Neural progenitor cell (in vitro differentiated cells): Measurements from ENCODE around the gene RNF213. TPM values are rescaled to one million over a fixed set of nuclear protein-coding genes. Genes with fewer than 3 reads are reported as not detected.

Source experiments
- DNase-seq: peaks from one replicate; pipeline ENCODE4 v3.0.0-alpha.2; 2016; ENCODE audit warnings: low spot score
- H2AFZ ChIP-seq: fragments of 200-600 bp; sonication (generic); replicated peaks from 2 replicates; pipeline ENCODE4 v1.6.1; 2016; ENCODE audit warnings: antibody characterized with exemption
- H3F3A ChIP-seq: fragments of 200-600 bp; sonication (generic); 2 replicates; pipeline ENCODE4 v1.6.1; 2016; ENCODE audit warnings: antibody characterized with exemption, low read depth
- H3K27ac ChIP-seq: fragments of 200-600 bp; sonication (generic); 2 replicates; pipeline ENCODE4 v1.5.1; 2016; ENCODE audit warnings: mild to moderate bottlenecking
- H3K27me3 ChIP-seq: fragments of 200-600 bp; sonication (generic); 2 replicates; pipeline ENCODE4 v1.6.1; 2016; ENCODE audit warnings: mild to moderate bottlenecking, moderate library complexity
- H3K36me3 ChIP-seq: fragments of 200-600 bp; sonication (generic); 2 replicates; pipeline ENCODE4 v1.5.1; 2016
- H3K4me1 ChIP-seq: fragments of 200-600 bp; sonication (generic); 2 replicates; pipeline ENCODE4 v1.6.1; 2016; ENCODE audit warnings: mixed run types
- H3K4me2 ChIP-seq: fragments of 200-600 bp; sonication (generic); 2 replicates; pipeline ENCODE4 v1.6.1; 2016
- H3K4me3 ChIP-seq: fragments of 200-600 bp; sonication (generic); 2 replicates; pipeline ENCODE4 v1.5.1; 2016
- H3K79me2 ChIP-seq: fragments of 200-600 bp; sonication (generic); 2 replicates; pipeline ENCODE4 v1.6.1; 2016; ENCODE audit warnings: low read depth
- H3K9ac ChIP-seq: fragments of 200-600 bp; sonication (generic); 2 replicates; pipeline ENCODE4 v1.6.1; 2016
- H3K9me3 ChIP-seq: fragments of 200-600 bp; sonication (generic); 2 replicates; pipeline ENCODE4 v1.5.1; 2016; ENCODE audit warnings: low read depth
- H4K20me1 ChIP-seq: fragments of 200-600 bp; sonication (generic); 2 replicates; pipeline ENCODE4 v1.6.1; 2016; ENCODE audit warnings: low read depth
- H3K27ac Mint-ChIP-seq: 3 replicates; pipeline ENCODE4 v1.8.0; 2021; ENCODE audit warnings: mixed read lengths
- H3K27me3 Mint-ChIP-seq: 2 replicates; pipeline ENCODE4 v1.8.0; 2022; ENCODE audit warnings: low read depth, mild to moderate bottlenecking, inconsistent platforms, moderate library complexity, mixed read lengths; ENCODE audit not compliant: insufficient read depth
- H3K36me3 Mint-ChIP-seq: 3 replicates; pipeline ENCODE4 v1.8.0; 2021; ENCODE audit warnings: mixed read lengths
- H3K4me1 Mint-ChIP-seq: 3 replicates; pipeline ENCODE4 v1.8.0; 2021; ENCODE audit warnings: mixed read lengths
- H3K4me3 Mint-ChIP-seq: 3 replicates; pipeline ENCODE4 v1.8.0; 2021; ENCODE audit warnings: mild to moderate bottlenecking, moderate library complexity, mixed read lengths
- H3K9me3 Mint-ChIP-seq: 3 replicates; pipeline ENCODE4 v1.8.0; 2020; ENCODE audit warnings: mixed read lengths
- EZH2 ChIP-seq: fragments of 200-600 bp; sonication (generic); IDR thresholded peaks from 2 replicates; pipeline ENCODE4 v1.6.1; 2017; ENCODE audit warnings: antibody characterized with exemption, mild to moderate bottlenecking, moderate library complexity
- EZH2phosphoT487 ChIP-seq: fragments of 200-600 bp; sonication (generic); IDR thresholded peaks from 2 replicates; pipeline ENCODE4 v1.6.1; 2017; ENCODE audit warnings: antibody characterized with exemption
- total RNA-seq: library from RNA; depleted of rRNA; stranded (reverse); fragments of >200 nt; gene quantifications from 2 replicates; pipeline ENCODE4 v1.2.3, GENCODE V29; 2015; ENCODE audit warnings: low replicate concordance
- TF ChIP-seq, protein P1 (sequence below): fragments of 200-600 bp; sonication (generic); IDR thresholded peaks from 2 replicates; pipeline ENCODE4 v1.5.1; 2017; ENCODE audit warnings: antibody characterized with exemption, mild to moderate bottlenecking

Gene RNF213
- total RNA-seq, 1 donor from 2014 or later: 19.8 TPM

DNA sequence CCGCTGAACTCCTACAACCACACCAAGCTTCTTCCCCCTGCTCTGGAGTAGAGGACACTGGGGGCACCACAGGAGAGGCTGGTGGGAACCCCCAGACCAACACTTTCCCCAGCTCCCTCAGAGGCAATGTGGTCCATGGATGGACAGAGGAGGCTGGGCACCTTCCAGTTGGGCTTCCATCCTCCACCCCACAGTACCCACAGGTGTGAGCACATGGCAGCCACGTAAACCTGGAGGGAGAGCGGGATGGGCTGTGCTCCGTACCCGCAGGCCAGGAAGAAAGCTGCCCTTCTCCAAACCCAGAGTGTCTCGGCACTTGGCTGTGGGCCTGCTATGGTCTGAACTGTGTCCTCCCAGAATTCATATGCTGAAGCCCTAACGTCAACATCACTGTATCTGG, 42.3 kb upstream of the RNF213 start:
- Histone ChIP-seq H3K9ac (no peak overlapping the region), H3K9me3 (no peaks in the 10 kb centered on the region), H3K79me2 (peaks cover 15% of the 10 kb centered on the region), H3K27ac (no peak overlapping the region), H3F3A (peaks cover 3% of the 10 kb centered on the region), H2AFZ (no peak overlapping the region), H3K4me2 (no peak overlapping the region), H4K20me1 (peaks cover 4% of the 10 kb centered on the region), H3K4me1 (peaks cover 18% of the 10 kb centered on the region), H3K27me3 (no peaks in the 10 kb centered on the region), H3K36me3 (no peaks in the 10 kb centered on the region), H3K4me3 (no peak overlapping the region)
- H3K27me3 Mint-ChIP-seq: peaks cover 18% of the 10 kb centered on the region
- H3K4me3 Mint-ChIP-seq: peak overlapping the region; percentile 92
- H3K36me3 Mint-ChIP-seq: peaks cover 9% of the 10 kb centered on the region
- peaks cover 24% of the 10 kb centered on the region for H3K4me1 Mint-ChIP-seq
- TF ChIP-seq EZH2phosphoT487 (no peak), EZH2 (no peak)
- TF ChIP-seq, protein P1, sequence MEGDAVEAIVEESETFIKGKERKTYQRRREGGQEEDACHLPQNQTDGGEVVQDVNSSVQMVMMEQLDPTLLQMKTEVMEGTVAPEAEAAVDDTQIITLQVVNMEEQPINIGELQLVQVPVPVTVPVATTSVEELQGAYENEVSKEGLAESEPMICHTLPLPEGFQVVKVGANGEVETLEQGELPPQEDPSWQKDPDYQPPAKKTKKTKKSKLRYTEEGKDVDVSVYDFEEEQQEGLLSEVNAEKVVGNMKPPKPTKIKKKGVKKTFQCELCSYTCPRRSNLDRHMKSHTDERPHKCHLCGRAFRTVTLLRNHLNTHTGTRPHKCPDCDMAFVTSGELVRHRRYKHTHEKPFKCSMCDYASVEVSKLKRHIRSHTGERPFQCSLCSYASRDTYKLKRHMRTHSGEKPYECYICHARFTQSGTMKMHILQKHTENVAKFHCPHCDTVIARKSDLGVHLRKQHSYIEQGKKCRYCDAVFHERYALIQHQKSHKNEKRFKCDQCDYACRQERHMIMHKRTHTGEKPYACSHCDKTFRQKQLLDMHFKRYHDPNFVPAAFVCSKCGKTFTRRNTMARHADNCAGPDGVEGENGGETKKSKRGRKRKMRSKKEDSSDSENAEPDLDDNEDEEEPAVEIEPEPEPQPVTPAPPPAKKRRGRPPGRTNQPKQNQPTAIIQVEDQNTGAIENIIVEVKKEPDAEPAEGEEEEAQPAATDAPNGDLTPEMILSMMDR: no peak
- no peak overlapping the region for H3K27ac Mint-ChIP-seq
- no peak for DNase-seq
- H3K9me3 Mint-ChIP-seq: no peaks in the 10 kb centered on the region

DNA sequence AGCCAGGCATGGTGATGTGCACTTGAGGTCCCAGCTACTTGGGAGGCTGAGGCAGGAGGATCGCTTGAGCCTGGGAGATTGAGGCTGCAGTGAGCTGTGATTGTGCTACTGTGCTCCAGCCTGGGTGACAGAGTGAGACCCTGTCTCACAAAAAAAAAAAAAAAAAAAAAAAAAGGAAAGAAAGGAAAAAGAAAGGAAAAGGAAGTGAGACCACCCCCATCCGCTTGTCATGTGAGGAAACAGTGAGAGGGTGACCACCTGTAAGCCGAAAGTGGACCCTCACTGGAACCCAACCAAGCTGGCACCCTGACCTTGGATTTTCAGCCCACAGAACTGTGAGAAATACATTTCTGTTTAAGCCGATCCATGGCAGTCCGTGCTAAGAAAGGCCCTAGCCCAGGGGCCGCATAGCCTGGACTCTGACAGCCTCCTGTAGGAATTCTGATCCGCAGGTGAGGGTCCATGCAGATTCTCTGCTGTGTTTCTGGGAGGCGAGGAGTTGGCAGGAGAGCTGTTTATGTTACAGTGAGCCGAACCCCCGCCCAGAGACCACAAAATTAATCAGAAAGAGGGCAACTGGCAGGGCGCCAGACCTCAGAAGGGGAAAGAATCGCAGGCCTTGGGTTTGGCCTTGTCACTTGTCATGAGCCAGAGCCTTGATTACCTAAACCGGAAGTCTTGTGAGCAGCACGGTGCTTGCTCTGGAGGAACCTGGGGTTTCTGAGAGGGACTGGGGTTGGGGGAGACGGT, 41.5 kb upstream of the RNF213 start:
- Mint-ChIP-seq H3K4me3 (peak overlapping the region; percentile 92), H3K36me3 (peaks cover 10% of the 10 kb centered on the region), H3K4me1 (peaks cover 29% of the 10 kb centered on the region), H3K9me3 (no peaks in the 10 kb centered on the region), H3K27ac (peak overlapping the region; percentile 59), H3K27me3 (peaks cover 18% of the 10 kb centered on the region)
- Histone ChIP-seq H3K27ac (no peak overlapping the region), H4K20me1 (peaks cover 4% of the 10 kb centered on the region), H2AFZ (no peak overlapping the region), H3K4me3 (peak overlapping the region; percentile 100), H3K79me2 (peaks cover 15% of the 10 kb centered on the region), H3K4me1 (peaks cover 18% of the 10 kb centered on the region), H3K27me3 (no peaks in the 10 kb centered on the region), H3K4me2 (peak overlapping the region; percentile 92), H3F3A (peaks cover 3% of the 10 kb centered on the region), H3K36me3 (no peaks in the 10 kb centered on the region), H3K9me3 (no peaks in the 10 kb centered on the region), H3K9ac (peak overlapping the region; percentile 66)
- TF ChIP-seq EZH2phosphoT487 (no peak), EZH2 (no peak)
- TF ChIP-seq, protein P1: no peak
- no peak for DNase-seq

DNA sequence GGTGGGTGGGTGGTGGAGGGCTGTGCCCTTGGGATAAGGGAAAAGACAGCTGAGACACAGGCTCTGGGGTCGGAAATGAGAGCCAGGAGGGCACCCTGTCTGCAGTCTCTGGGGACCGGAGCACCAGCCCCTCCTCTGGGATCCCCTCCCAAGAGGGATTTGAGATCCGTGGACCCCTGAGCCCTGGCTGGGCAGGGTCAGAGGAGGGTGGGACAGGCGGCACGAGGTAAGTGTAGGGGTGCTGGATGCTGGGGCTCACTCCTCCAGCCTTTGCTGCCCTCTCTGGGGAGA, 40.9 kb upstream of the RNF213 start:
- H3K27ac ChIP-seq: no peak overlapping the region
- peak; percentile 33 for DNase-seq
- H3K79me2 ChIP-seq: peaks cover 15% of the 10 kb centered on the region
- Mint-ChIP-seq H3K4me3 (peak overlapping the region; percentile 92), H3K36me3 (peaks cover 10% of the 10 kb centered on the region), H3K4me1 (peaks cover 34% of the 10 kb centered on the region), H3K9me3 (no peaks in the 10 kb centered on the region), H3K27me3 (peaks cover 18% of the 10 kb centered on the region), H3K27ac (peak overlapping the region; percentile 53)
- H3K9ac ChIP-seq: peak overlapping the region; percentile 66
- no peaks in the 10 kb centered on the region for H3K9me3 ChIP-seq
- peak overlapping the region; percentile 100 for H3K4me3 ChIP-seq
- peak overlapping the region; percentile 99 for H2AFZ ChIP-seq
- no peak for TF ChIP-seq EZH2phosphoT487
- TF ChIP-seq, protein P1: no peak
- no peak for TF ChIP-seq EZH2
- no peaks in the 10 kb centered on the region for H3K27me3 ChIP-seq
- peaks cover 4% of the 10 kb centered on the region for H4K20me1 ChIP-seq
- H3F3A ChIP-seq: peaks cover 3% of the 10 kb centered on the region
- no peaks in the 10 kb centered on the region for H3K36me3 ChIP-seq
- peaks cover 18% of the 10 kb centered on the region for H3K4me1 ChIP-seq
- H3K4me2 ChIP-seq: peak overlapping the region; percentile 92
